CD4-positive, alpha-beta T cell treated with Interleukin-15 for 1 hour (primary cell): ENCODE data around the gene MAGI2.
"Not testable (repeated sequence)": the region's sequence is repeated elsewhere in the genome, so short reads cannot be mapped to it uniquely, and the experiment has no call there.

Experiments used
- DNase-seq: peaks from one replicate; pipeline ENCODE4 v3.0.0-alpha.2; 2020

MAGI2 gene

GRCh38 chr7:79130715-79131114 is 322.8 kb downstream of the MAGI2 start:
- no peak for DNase-seq

- no peak for DNase-seq
These were observed 329.1 kb downstream of the MAGI2 start for GRCh38 chr7:79124331-79124730.

GRCh38 chr7:79118143-79118542 is 335.3 kb downstream of the MAGI2 start:
- no peak for DNase-seq

GRCh38 chr7:79096361-79096805 is 357.1 kb downstream of the MAGI2 start:
- no peak for DNase-seq

GRCh38 chr7:79093421-79093820 is 360.0 kb downstream of the MAGI2 start:
- DNase-seq, result no peak

- no peak for DNase-seq
These were observed 361.8 kb downstream of the MAGI2 start for GRCh38 chr7:79091661-79092060.

- DNase-seq, result no peak
These were observed 362.5 kb downstream of the MAGI2 start for GRCh38 chr7:79091011-79091410.

GRCh38 chr7:79090543-79090942 is 362.9 kb downstream of the MAGI2 start:
- no peak for DNase-seq

GRCh38 chr7:79084423-79084822 is 369.0 kb downstream of the MAGI2 start:
- DNase-seq, result no peak

- no peak for DNase-seq
These were observed 373.4 kb downstream of the MAGI2 start for GRCh38 chr7:79079919-79080554.

- no peak for DNase-seq
These were observed 375.2 kb downstream of the MAGI2 start for GRCh38 chr7:79078273-79078672.

GRCh38 chr7:79071187-79071586 is 382.3 kb downstream of the MAGI2 start:
- DNase-seq, result not testable (repeated sequence)

- DNase-seq, result no peak
These were observed 389.2 kb downstream of the MAGI2 start for GRCh38 chr7:79064187-79064823.

GRCh38 chr7:79063019-79063698 is 390.3 kb downstream of the MAGI2 start:
- no peak for DNase-seq

- no peak for DNase-seq
These were observed 393.0 kb downstream of the MAGI2 start for GRCh38 chr7:79060498-79060897.

- no peak for DNase-seq
These were observed 397.6 kb downstream of the MAGI2 start for GRCh38 chr7:79055722-79056415.

- DNase-seq, result no peak
These were observed 401.6 kb downstream of the MAGI2 start for GRCh38 chr7:79051915-79052314.

- no peak for DNase-seq
These were observed 402.9 kb downstream of the MAGI2 start for GRCh38 chr7:79050603-79051002.

GRCh38 chr7:79046061-79046460 is 407.4 kb downstream of the MAGI2 start:
- no peak for DNase-seq

- DNase-seq, result no peak
These were observed 416.5 kb downstream of the MAGI2 start for GRCh38 chr7:79037001-79037400.

- no peak for DNase-seq
These were observed 417.1 kb downstream of the MAGI2 start for GRCh38 chr7:79036356-79036755.

GRCh38 chr7:79035858-79036257 is 417.6 kb downstream of the MAGI2 start:
- DNase-seq, result no peak

- DNase-seq, result no peak
These were observed 418.7 kb downstream of the MAGI2 start for GRCh38 chr7:79034730-79035129.

- not testable (repeated sequence) for DNase-seq
These were observed 433.8 kb downstream of the MAGI2 start for GRCh38 chr7:79019711-79020110.
